ENCODE measurements around the gene DPYSL4.

DNA sequence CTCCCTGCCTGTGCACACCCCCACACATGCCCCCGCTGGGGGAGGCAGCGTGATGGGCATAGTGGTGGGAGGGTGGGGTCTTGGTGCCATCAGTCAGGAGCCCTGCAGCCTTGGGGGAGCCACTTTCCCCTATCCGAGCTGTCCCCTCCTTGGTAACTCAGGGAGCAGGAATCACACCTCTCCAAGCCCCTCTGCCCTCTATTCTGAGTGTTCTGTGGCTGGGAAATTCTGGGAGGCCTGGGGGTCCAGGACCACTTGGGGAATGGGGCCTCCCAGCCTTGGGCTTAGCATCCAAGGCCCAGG, 11.3 kb downstream of the DPYSL4 start:
- TF ChIP-seq EZH2phosphoT487 (IDR thresholded peaks at IDR 0.05; ENCODE audit: borderline replicate concordance, low read length) = no peak
- TF ChIP-seq, protein P1, sequence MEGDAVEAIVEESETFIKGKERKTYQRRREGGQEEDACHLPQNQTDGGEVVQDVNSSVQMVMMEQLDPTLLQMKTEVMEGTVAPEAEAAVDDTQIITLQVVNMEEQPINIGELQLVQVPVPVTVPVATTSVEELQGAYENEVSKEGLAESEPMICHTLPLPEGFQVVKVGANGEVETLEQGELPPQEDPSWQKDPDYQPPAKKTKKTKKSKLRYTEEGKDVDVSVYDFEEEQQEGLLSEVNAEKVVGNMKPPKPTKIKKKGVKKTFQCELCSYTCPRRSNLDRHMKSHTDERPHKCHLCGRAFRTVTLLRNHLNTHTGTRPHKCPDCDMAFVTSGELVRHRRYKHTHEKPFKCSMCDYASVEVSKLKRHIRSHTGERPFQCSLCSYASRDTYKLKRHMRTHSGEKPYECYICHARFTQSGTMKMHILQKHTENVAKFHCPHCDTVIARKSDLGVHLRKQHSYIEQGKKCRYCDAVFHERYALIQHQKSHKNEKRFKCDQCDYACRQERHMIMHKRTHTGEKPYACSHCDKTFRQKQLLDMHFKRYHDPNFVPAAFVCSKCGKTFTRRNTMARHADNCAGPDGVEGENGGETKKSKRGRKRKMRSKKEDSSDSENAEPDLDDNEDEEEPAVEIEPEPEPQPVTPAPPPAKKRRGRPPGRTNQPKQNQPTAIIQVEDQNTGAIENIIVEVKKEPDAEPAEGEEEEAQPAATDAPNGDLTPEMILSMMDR (IDR thresholded peaks at IDR 0.05; ENCODE audit: low read depth, low read length, poor library complexity, severe bottlenecking) = no peak
